Measurements from ENCODE around the gene PLPPR4.

The PLPPR4 gene

DNA sequence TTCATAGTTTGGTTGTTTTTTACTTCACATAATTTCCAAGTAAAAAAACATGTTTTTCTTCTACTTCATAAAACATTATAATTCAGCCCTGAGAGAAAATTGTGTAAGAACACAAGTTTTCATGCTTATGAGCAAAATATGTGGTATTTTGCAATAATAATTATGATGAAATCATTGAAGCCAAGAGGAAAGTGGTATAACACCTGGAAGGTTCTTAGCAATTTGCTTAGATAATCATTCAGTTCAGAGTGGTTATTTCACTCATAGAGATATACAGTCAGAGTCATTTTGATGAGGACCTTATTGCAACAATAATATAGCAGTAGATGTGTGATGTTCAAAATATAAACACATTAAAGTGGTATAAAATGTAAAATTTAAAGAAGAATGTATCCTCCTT lies 94.5 kb downstream of the PLPPR4 start:
- DNase-seq, result no peak
